Stomach smooth muscle (tissue), 2 donors: ENCODE measurements around the gene TRAF5.

Experiments
- H3K27ac ChIP-seq: one replicate; pipeline ENCODE4 v1.7.0; 2013; ENCODE audit warnings: mild to moderate bottlenecking, low read length, inconsistent platforms
- H3K27me3 ChIP-seq, 2 donors: one replicate each; pipeline ENCODE4 v1.7.0; 2013; ENCODE audit warnings: low read length in 2 of 2; ENCODE audit not compliant: insufficient read depth in 2 of 2, control insufficient read depth in 1 of 2
- H3K36me3 ChIP-seq, 2 donors: one replicate each; pipeline ENCODE4 v1.7.0; 2013; ENCODE audit warnings: low read length in 2 of 2; ENCODE audit not compliant: control insufficient read depth in 2 of 2, insufficient read depth in 2 of 2
- H3K4me1 ChIP-seq: one replicate; pipeline ENCODE4 v1.7.0; 2013; ENCODE audit warnings: low read length; ENCODE audit not compliant: control insufficient read depth, insufficient read depth
- H3K4me3 ChIP-seq, 2 donors: one replicate each; pipeline ENCODE4 v1.7.0; 2013; ENCODE audit warnings: low read length in 2 of 2
- H3K9ac ChIP-seq, 2 donors: one replicate each; pipeline ENCODE4 v1.7.0; 2013; ENCODE audit warnings: low read length in 2 of 2, mild to moderate bottlenecking in 1 of 2
- H3K9me3 ChIP-seq, 2 donors: one replicate each; pipeline ENCODE4 v1.7.0; 2013; ENCODE audit warnings: low read length in 2 of 2; ENCODE audit not compliant: control insufficient read depth in 2 of 2
- donor health status: healthy.
- donor health status: Pancreatic carcinoma.

The TRAF5 gene, protein sequence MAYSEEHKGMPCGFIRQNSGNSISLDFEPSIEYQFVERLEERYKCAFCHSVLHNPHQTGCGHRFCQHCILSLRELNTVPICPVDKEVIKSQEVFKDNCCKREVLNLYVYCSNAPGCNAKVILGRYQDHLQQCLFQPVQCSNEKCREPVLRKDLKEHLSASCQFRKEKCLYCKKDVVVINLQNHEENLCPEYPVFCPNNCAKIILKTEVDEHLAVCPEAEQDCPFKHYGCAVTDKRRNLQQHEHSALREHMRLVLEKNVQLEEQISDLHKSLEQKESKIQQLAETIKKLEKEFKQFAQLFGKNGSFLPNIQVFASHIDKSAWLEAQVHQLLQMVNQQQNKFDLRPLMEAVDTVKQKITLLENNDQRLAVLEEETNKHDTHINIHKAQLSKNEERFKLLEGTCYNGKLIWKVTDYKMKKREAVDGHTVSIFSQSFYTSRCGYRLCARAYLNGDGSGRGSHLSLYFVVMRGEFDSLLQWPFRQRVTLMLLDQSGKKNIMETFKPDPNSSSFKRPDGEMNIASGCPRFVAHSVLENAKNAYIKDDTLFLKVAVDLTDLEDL

DNA sequence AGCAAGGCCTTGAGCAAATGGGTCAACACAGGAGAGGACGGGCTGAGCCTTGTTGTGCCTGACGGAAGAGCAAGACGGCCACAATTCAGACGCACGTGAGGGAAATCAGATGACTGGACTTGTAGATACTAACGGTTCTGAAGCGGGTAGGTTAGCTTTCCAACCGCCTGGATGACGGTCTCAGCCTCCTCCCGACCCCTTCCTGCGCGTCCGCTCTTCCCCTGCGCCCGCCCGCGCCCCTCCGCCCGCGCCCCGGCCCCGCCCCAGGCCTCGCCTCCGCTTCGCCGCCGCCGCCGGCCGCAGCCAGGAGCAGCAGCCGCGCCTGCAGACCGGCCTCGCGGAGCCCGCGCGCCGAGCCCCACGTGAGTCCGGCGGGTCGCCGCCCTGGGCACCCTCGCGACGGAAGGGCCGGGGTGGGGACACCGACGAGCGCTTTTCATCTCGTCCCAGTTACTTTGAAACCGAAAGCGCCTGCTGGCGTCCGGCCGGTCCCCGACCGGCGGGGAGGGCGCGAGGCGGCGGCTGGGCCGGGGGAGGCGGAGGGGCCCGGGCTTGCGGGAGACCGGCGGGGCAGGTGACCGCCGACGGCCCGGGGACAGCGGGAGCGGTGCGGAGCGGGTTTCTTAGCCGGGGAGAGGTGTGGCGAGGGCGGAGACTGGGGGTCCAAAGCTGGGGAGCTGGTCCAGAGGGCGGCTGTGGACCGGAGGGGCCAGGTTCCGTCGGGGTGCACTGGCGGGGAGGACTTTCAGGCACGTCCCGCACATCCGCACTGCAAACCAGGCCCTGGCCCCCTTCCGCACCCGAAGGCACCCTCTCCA, at the start of gene TRAF5:
Gene TRAF5 (plus strand): TSS at position 306 of the 818 bp plus-strand sequence. CDS start 26,407 bp downstream, outside the sequence.
- peak within 1 kb of the TSS; percentile 75 for H3K27ac ChIP-seq
- peaks cover 43% of the 10 kb centered on the region for H3K4me1 ChIP-seq
- no peaks in the 10 kb centered on the region for H3K27me3 ChIP-seq
- no peaks in the 10 kb centered on the region for H3K36me3 ChIP-seq
- H3K9ac ChIP-seq, result peak within 1 kb of the TSS; percentile 65 to 80
- H3K4me3 ChIP-seq, result peak within 1 kb of the TSS; percentile 85 to 86
- H3K9me3 ChIP-seq, result no peaks in the 10 kb centered on the region

DNA sequence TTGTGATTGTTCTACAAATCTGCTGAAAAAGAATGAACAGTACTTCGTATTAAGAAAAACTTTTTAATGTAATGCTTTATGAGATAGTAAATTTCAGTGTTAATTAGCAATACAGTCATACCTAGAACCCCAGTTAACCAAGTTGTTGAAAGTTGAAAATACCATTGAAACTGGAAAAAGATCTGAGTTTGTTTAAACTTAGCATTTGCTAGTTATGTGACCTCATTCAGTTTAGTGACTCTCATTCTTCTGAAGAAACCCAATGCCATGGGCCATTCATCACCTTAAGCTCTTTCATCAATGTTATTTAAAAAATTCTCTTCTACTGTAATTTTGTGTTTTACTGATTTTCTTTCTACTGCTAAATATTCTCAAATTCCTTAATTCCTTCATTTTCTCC, 47.3 kb upstream of the TRAF5 start:
- Histone ChIP-seq H3K36me3 (peaks cover 10 to 45% of the 10 kb centered on the region in 2 donors), H3K27me3 (no peaks in the 10 kb centered on the region), H3K4me3 (no peak overlapping the region), H3K9ac (no peak overlapping the region), H3K27ac (no peak overlapping the region), H3K9me3 (no peaks in the 10 kb centered on the region), H3K4me1 (no peaks in the 10 kb centered on the region)

DNA sequence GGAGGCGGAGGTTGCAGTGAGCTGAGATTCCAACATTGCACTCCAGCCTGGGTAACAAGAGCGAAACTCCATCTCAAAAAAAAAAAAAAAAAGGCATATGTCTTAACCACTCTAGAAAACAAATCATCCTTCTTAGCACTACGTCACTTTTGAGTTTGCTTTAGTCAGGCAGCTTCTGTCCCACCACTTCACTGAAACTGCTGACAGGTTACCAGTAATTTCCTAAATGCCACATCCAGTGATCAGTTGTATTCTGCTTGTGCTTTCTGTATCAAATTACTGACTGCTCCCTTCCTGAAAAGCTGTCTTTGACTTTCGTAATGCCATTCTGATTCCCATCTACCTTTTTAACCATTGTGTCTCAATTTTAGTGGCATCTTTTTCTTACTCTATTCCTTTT, 45.7 kb upstream of the TRAF5 start:
- H3K27ac ChIP-seq, result no peak overlapping the region
- peaks cover 10 to 53% of the 10 kb centered on the region in 2 donors for H3K36me3 ChIP-seq
- no peaks in the 10 kb centered on the region for H3K9me3 ChIP-seq
- H3K27me3 ChIP-seq, result no peaks in the 10 kb centered on the region
- H3K4me1 ChIP-seq, result no peaks in the 10 kb centered on the region
- no peak overlapping the region for H3K9ac ChIP-seq
- no peak overlapping the region for H3K4me3 ChIP-seq

DNA sequence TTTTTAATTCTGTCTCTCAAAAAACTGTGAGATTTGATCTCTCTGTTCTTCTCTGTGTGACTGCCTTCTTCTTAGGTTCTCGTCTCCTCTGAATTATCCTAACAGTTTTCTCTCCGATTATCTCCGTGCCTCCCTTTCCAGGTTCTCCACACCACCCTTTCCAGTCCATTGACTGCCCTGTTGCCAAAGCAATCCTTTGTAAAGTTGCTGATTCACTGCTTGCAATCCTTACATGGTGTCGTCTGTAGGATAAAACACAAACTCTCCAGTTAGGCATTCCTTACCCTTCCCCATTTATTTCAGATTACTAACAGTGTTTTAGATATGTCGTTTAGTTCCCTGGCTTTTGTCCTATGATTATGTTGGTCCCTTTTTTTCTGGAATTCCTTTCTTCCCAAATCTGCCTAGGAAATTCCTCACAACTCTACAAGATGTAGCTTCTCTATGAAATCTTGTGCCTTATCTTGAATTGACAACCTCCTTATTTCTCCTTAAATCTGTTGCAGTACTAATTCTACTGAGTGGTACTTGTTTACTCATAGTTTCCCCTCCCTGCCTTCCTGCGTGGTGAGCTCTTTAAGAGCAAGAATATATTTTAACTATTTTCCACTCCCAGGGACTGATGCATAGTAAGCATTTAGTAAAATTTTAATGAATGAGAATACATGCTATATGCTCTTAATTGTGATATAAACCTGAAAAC, 45.2 kb upstream of the TRAF5 start:
- H3K9me3 ChIP-seq, result no peaks in the 10 kb centered on the region
- H3K36me3 ChIP-seq, result peaks cover 10 to 53% of the 10 kb centered on the region in 2 donors
- no peak overlapping the region for H3K4me3 ChIP-seq
- no peak overlapping the region for H3K9ac ChIP-seq
- no peaks in the 10 kb centered on the region for H3K4me1 ChIP-seq
- no peaks in the 10 kb centered on the region for H3K27me3 ChIP-seq
- H3K27ac ChIP-seq, result no peak overlapping the region

DNA sequence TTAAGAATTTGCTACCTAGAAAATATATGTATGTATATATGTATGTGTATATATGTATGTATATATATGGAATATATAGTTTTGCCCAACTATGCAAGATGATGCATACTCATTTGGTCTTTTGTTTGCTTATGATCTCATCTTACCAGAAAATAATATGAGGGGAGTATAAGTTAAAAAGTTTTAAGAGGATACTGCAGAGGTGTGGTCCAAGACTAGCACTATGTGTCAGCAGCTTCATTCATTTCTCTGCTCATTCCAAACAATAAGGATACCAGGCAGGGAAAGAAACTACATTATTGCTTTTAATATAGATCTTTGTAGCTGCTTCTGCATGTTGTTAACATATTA, 44.6 kb upstream of the TRAF5 start:
- no peak overlapping the region for H3K27ac ChIP-seq
- H3K36me3 ChIP-seq, result peaks cover 10 to 57% of the 10 kb centered on the region in 2 donors
- H3K27me3 ChIP-seq, result no peaks in the 10 kb centered on the region
- H3K9me3 ChIP-seq, result no peaks in the 10 kb centered on the region
- no peak overlapping the region for H3K4me3 ChIP-seq
- H3K4me1 ChIP-seq, result no peaks in the 10 kb centered on the region
- no peak overlapping the region for H3K9ac ChIP-seq

DNA sequence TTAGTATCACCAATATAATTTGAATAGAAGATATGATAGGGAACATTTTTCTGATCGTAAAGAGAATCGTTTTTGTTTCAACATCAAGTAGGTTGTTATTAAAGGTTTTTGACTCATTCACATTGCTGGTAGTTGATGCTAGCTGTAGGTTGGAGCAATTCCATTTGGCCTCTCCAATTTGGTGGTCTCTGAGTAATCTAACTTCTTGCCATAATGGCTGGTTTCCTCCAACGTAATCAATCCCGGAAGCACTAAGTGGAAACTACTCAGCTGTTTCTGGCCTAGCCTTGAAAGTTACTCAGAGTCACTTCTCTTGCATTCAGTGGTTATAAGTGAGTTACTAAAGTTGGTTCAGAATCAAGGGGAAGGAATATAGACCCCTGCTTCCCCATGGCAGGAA, 41.4 kb upstream of the TRAF5 start:
- Histone ChIP-seq H3K4me1 (no peaks in the 10 kb centered on the region), H3K27me3 (no peaks in the 10 kb centered on the region), H3K27ac (no peak overlapping the region), H3K9ac (no peak overlapping the region), H3K9me3 (no peaks in the 10 kb centered on the region), H3K4me3 (no peak overlapping the region), H3K36me3 (peaks cover 19 to 47% of the 10 kb centered on the region in 2 donors)

DNA sequence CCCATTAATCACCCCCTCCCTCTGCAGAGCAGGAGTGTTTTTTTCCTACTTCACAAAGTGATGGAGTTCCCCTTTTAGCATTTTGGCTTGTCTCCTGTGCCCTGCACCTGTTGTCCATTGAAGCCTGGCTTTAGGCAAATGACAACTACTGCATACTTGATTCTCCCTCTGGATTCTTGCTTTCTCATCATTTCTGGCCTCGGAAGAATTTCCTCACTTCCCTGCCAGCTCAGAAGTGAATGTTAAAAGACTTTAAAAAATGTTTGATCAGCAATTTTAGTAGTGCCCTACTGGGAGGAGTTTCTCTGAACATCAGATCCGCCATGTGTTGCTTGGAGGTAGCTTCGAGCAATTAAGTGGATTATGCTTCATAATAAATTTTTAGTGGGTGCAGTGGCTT, 39.4 kb upstream of the TRAF5 start:
- H3K36me3 ChIP-seq, result peaks cover 20 to 45% of the 10 kb centered on the region in 2 donors
- H3K9me3 ChIP-seq, result no peaks in the 10 kb centered on the region
- H3K27me3 ChIP-seq, result no peaks in the 10 kb centered on the region
- H3K27ac ChIP-seq, result no peak overlapping the region
- no peak overlapping the region for H3K4me3 ChIP-seq
- H3K9ac ChIP-seq, result no peak overlapping the region
- H3K4me1 ChIP-seq, result no peaks in the 10 kb centered on the region

DNA sequence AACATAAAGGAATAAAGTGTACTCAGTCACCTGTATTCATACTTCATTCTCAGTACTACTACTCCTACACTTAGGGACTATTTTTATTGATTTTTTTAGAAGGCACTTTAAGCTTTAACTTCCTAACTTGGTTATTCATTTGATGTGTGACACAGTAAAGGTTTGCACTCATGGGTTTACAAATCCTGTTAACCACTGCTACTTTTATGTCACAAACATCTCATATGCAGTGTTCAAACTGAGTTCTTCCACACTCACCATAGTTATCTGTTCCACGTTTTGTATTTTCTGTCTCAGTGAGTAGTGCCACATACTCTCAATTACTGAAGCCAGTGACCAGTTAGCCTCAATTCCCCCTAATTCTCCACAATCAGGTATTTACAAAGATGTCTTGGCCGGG, 34.2 kb upstream of the TRAF5 start:
- no peaks in the 10 kb centered on the region for H3K9me3 ChIP-seq
- no peak overlapping the region for H3K4me3 ChIP-seq
- no peaks in the 10 kb centered on the region for H3K27me3 ChIP-seq
- no peaks in the 10 kb centered on the region for H3K4me1 ChIP-seq
- no peak overlapping the region for H3K9ac ChIP-seq
- peaks cover 24 to 28% of the 10 kb centered on the region in 2 donors for H3K36me3 ChIP-seq
- H3K27ac ChIP-seq, result no peak overlapping the region

DNA sequence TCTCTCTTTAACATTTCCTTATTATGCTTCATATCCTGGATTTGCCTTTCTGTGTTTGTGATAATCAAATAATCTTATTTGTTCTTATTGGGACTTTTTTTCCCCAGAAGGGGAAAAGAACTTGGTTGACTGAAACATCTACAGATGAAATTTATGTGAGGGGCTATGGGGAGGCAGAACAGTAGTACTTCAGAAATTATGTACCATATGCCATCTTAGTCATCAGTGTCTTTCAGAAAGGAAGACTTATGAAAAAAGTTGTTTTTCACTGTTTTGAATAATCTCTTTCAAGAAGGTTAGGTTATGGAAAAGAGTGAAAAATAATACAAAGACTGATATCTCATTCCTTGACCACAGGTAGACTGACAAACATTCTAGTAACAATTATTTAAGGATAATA, 30.2 kb upstream of the TRAF5 start:
- no peaks in the 10 kb centered on the region for H3K27me3 ChIP-seq
- H3K9ac ChIP-seq, result no peak overlapping the region
- H3K36me3 ChIP-seq, result peaks cover 20 to 27% of the 10 kb centered on the region in 2 donors

DNA sequence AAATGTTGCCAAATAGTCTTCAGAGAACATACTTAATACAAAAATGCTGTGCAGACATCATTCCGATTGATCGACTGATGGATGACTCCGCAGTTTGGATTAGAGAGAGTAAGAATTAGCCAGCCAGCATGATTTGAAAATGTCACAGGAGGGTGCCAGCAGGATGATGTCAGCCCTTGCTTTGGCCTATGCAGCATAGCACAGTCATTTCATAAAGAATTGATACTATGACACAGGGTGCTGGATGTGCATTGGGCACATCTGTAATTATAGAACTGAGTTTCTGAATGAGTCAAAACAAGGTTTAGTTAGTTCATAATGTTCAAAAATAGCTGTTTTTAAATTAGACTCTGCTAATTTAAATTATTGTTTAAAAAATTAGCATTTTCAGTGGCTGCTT, 21.6 kb upstream of the TRAF5 start:
- Histone ChIP-seq H3K9me3 (no peaks in the 10 kb centered on the region), H3K36me3 (peaks cover 6 to 28% of the 10 kb centered on the region in 2 donors), H3K27ac (no peak overlapping the region), H3K4me3 (no peak overlapping the region), H3K4me1 (no peaks in the 10 kb centered on the region), H3K9ac (no peak overlapping the region), H3K27me3 (no peaks in the 10 kb centered on the region)

More for the DNA sequence above, 30.2 kb upstream of the TRAF5 start:
- no peaks in the 10 kb centered on the region for H3K4me1 ChIP-seq
- H3K4me3 ChIP-seq, result no peak overlapping the region
- H3K9me3 ChIP-seq, result no peaks in the 10 kb centered on the region
- H3K27ac ChIP-seq, result no peak overlapping the region
